Endodermal cell (in vitro differentiated cells): ENCODE measurements around the gene LCN6. TPM values are rescaled to one million over a fixed set of nuclear protein-coding genes. Genes with fewer than 3 reads are reported as not detected.

Experiments
- DNase-seq: peaks from one replicate; pipeline ENCODE4 v3.0.0-alpha.2; 2017
- H3K27ac ChIP-seq: 2 replicates; pipeline ENCODE4 v1.5.1; 2013; ENCODE audit warnings: mild to moderate bottlenecking, low read depth, low read length, moderate library complexity
- H3K27me3 ChIP-seq: 2 replicates; pipeline ENCODE4 v1.6.1; 2013; ENCODE audit warnings: mild to moderate bottlenecking, low read length, moderate library complexity; ENCODE audit not compliant: insufficient read depth, control insufficient read depth, poor library complexity, severe bottlenecking
- H3K36me3 ChIP-seq: 2 replicates; pipeline ENCODE4 v1.7.0; 2013; ENCODE audit warnings: mild to moderate bottlenecking, low read length, moderate library complexity; ENCODE audit not compliant: control insufficient read depth, insufficient read depth
- H3K4me1 ChIP-seq: one replicate; pipeline ENCODE4 v1.7.0; 2013; ENCODE audit warnings: low read length; ENCODE audit not compliant: control insufficient read depth, insufficient read depth
- H3K4me3 ChIP-seq: 2 replicates; pipeline ENCODE4 v1.5.1; 2013; ENCODE audit warnings: mild to moderate bottlenecking, low read length, moderate library complexity
- H3K9ac ChIP-seq: 2 replicates; pipeline ENCODE4 v1.6.1; 2013; ENCODE audit warnings: mild to moderate bottlenecking, low read length, moderate library complexity; ENCODE audit not compliant: poor library complexity, severe bottlenecking; ENCODE audit errors: extremely low read depth
- H3K9me3 ChIP-seq: 2 replicates; pipeline ENCODE4 v1.6.1; 2013; ENCODE audit warnings: mild to moderate bottlenecking, low read length, moderate library complexity; ENCODE audit not compliant: control insufficient read depth
- H3K27ac Mint-ChIP-seq: 2 replicates; pipeline ENCODE4 v1.8.0; 2020; ENCODE audit warnings: mixed read lengths
- H3K27me3 Mint-ChIP-seq: 2 replicates; pipeline ENCODE4 v1.8.0; 2021; ENCODE audit warnings: mild to moderate bottlenecking, mixed read lengths; ENCODE audit not compliant: insufficient read depth
- H3K36me3 Mint-ChIP-seq: 2 replicates; pipeline ENCODE4 v1.8.0; 2020; ENCODE audit warnings: low read depth, mixed read lengths
- H3K4me1 Mint-ChIP-seq: 2 replicates; pipeline ENCODE4 v1.8.0; 2020; ENCODE audit warnings: mixed read lengths
- H3K4me3 Mint-ChIP-seq: 2 replicates; pipeline ENCODE4 v1.8.0; 2020; ENCODE audit warnings: mild to moderate bottlenecking, moderate library complexity, mixed read lengths
- H3K9me3 Mint-ChIP-seq: 2 replicates; pipeline ENCODE4 v1.8.0; 2020; ENCODE audit warnings: mild to moderate bottlenecking, mixed read lengths
- CTCF ChIP-seq: fragments of 200-600 bp; sonication (generic); conservative IDR thresholded peaks from 2 replicates; pipeline ENCODE4 v1.5.0; 2021; ENCODE audit warnings: antibody characterized with exemption, mild to moderate bottlenecking
- WGBS, 2 experiments: methylation state at CpG; one replicate each; pipeline versions ENCODE4 v1.1.5 to v1.1.7; 2013; ENCODE audit warnings: missing lambda C conversion rate in 2 of 2, mixed read lengths in 1 of 2; ENCODE audit not compliant: insufficient coverage in 1 of 2, insufficient read length in 1 of 2; 5-methylcytosine and 5-hydroxymethylcytosine counted together
- total RNA-seq, 2 donors: library from RNA; stranded (reverse); fragmentation: NEBNext Ultra II Directional in 1 of 2; extraction: Animal tissue kit (Norgen Biotek cat#: 25700) in 1 of 2; gene quantifications; 2 replicates in 1 of 2; 3 replicates in 1 of 2; pipeline ENCODE4 v1.2.1, GENCODE V29; 2021

Gene LCN6
- total RNA-seq, 2 donors from 2014 or later, result not detected

- TF ChIP-seq CTCF, result no peak
- no peaks in the 10 kb centered on the region for H3K9me3 ChIP-seq
- no peak for DNase-seq
- H3K4me3 ChIP-seq, result no peak overlapping the region
- Mint-ChIP-seq H3K4me3 (no peak overlapping the region), H3K27ac (no peak overlapping the region), H3K4me1 (peaks cover 9% of the 10 kb centered on the region), H3K36me3 (no peaks in the 10 kb centered on the region), H3K27me3 (no peaks in the 10 kb centered on the region), H3K9me3 (no peaks in the 10 kb centered on the region)
- 96% methylated on average over 5 to 10 of the region's 11 CpGs for WGBS, 2 experiments
- H3K9ac ChIP-seq, result no peak overlapping the region
- H3K4me1 ChIP-seq, result no peaks in the 10 kb centered on the region
- H3K36me3 ChIP-seq, result no peaks in the 10 kb centered on the region
- peaks cover 6% of the 10 kb centered on the region for H3K27me3 ChIP-seq
- H3K27ac ChIP-seq, result no peak overlapping the region
Observed at GRCh38 chr9:136698635-136699246, 49.6 kb downstream of the LCN6 start.

GRCh38 chr9:136697821-136698526 is 50.4 kb downstream of the LCN6 start:
- H3K9ac ChIP-seq, result no peak overlapping the region
- no peak overlapping the region for H3K27ac ChIP-seq
- no peaks in the 10 kb centered on the region for H3K9me3 Mint-ChIP-seq
- H3K36me3 ChIP-seq, result no peaks in the 10 kb centered on the region
- WGBS, 2 experiments, result 82 to 94% methylated on average over 16 to 20 of the region's 20 CpGs
- no peak overlapping the region for H3K4me3 ChIP-seq
- no peak overlapping the region for H3K27ac Mint-ChIP-seq
- no peaks in the 10 kb centered on the region for H3K27me3 Mint-ChIP-seq
- H3K27me3 ChIP-seq, result peaks cover 6% of the 10 kb centered on the region
- no peak overlapping the region for H3K4me3 Mint-ChIP-seq
- H3K4me1 ChIP-seq, result no peaks in the 10 kb centered on the region
- no peaks in the 10 kb centered on the region for H3K36me3 Mint-ChIP-seq
- TF ChIP-seq CTCF, result no peak
- H3K4me1 Mint-ChIP-seq, result peaks cover 9% of the 10 kb centered on the region
- no peak for DNase-seq
- no peaks in the 10 kb centered on the region for H3K9me3 ChIP-seq

- H3K4me3 ChIP-seq, result no peak overlapping the region
- WGBS, 2 experiments, result 90 to 91% methylated on average over 15 to 23 of the region's 23 CpGs
- H3K9me3 Mint-ChIP-seq, result no peaks in the 10 kb centered on the region
- no peaks in the 10 kb centered on the region for H3K9me3 ChIP-seq
- H3K27me3 Mint-ChIP-seq, result no peaks in the 10 kb centered on the region
- H3K9ac ChIP-seq, result no peak overlapping the region
- H3K4me1 ChIP-seq, result no peaks in the 10 kb centered on the region
- H3K36me3 Mint-ChIP-seq, result no peaks in the 10 kb centered on the region
- H3K27ac ChIP-seq, result no peak overlapping the region
- H3K4me3 Mint-ChIP-seq, result no peak overlapping the region
- no peak for TF ChIP-seq CTCF
- peak overlapping the region; percentile 23 for H3K27ac Mint-ChIP-seq
- H3K27me3 ChIP-seq, result peaks cover 6% of the 10 kb centered on the region
- DNase-seq, result no peak
- no peaks in the 10 kb centered on the region for H3K36me3 ChIP-seq
- peaks cover 9% of the 10 kb centered on the region for H3K4me1 Mint-ChIP-seq
Observed at GRCh38 chr9:136697146-136697820, 51.0 kb downstream of the LCN6 start.
